Transverse colon (tissue), 4 donors: ENCODE results near the gene CUTC.

Source experiments
- CTCF ChIP-seq, 5 experiments: fragments of 200-600 bp in 3 of 5; fragments of 450-650 bp in 2 of 5; sonication (generic) in 3 of 5; IDR thresholded peaks; 1 replicate in 2 of 5; 2 replicates in 3 of 5; pipeline ENCODE4 v1.5.1; 2016 to 2017; ENCODE audit warnings: antibody characterized with exemption in 5 of 5, inconsistent platforms in 3 of 5, mild to moderate bottlenecking in 2 of 5, moderate library complexity in 1 of 5
- EP300 ChIP-seq: sonication (generic); formaldehyde crosslinking; IDR thresholded peaks from one replicate; pipeline ENCODE4 v1.6.1; 2017; ENCODE audit warnings: antibody characterized with exemption, low read depth
- POLR2A ChIP-seq: fragments of 450-650 bp; IDR thresholded peaks from one replicate; pipeline ENCODE4 v1.6.1; 2016; ENCODE audit warnings: antibody characterized with exemption, mild to moderate bottlenecking, moderate library complexity
- POLR2AphosphoS5 ChIP-seq, 3 donors: sonication (generic); formaldehyde crosslinking; IDR thresholded peaks; one replicate each; pipeline ENCODE4 v1.6.1; 2016; ENCODE audit warnings: antibody characterized with exemption in 3 of 3

- TF ChIP-seq CTCF (IDR thresholded peaks at IDR 0.05) (no peak), POLR2A (no peak), POLR2AphosphoS5 (IDR thresholded peaks at IDR 0.05) (no peak), EP300 (no peak)
These were observed 10.2 kb downstream of the CUTC start for GRCh38 chr10:99742254-99742653.
